Measurements from ENCODE around the gene MRPL3.

GRCh38 chr3:131543714-131544113 lies 40.9 kb upstream of the MRPL3 start:
- TF ChIP-seq USF2 (IDR thresholded peaks at IDR 0.05; ENCODE audit: borderline replicate concordance, low read depth, low read length): no peak
- TF ChIP-seq SUPT20H (IDR thresholded peaks at IDR 0.05; ENCODE audit: borderline replicate concordance, control insufficient read depth, low read depth, low read length): no peak
- TF ChIP-seq SIX5 (IDR thresholded peaks at IDR 0.05; ENCODE audit: low read depth, low read length, severe bottlenecking): no peak
- TF ChIP-seq SMAD1 (IDR thresholded peaks at IDR 0.05; ENCODE audit: low read depth, partially characterized antibody): no peak
- TF ChIP-seq NRF1 (conservative IDR thresholded peaks at IDR 0.05; ENCODE audit: low read depth, low read length): no peak
- no peak for TF ChIP-seq CEBPB (IDR thresholded peaks at IDR 0.05; ENCODE audit: borderline replicate concordance in 1 of 2, low read depth in 2 of 2, low read length in 2 of 2)
- no peak for TF ChIP-seq CUX1 (IDR thresholded peaks at IDR 0.05; ENCODE audit: insufficient replicate concordance, low read depth, low read length)
- TF ChIP-seq POLR2AphosphoS5 (IDR thresholded peaks at IDR 0.05; ENCODE audit: low read length): no peak
- no peak for TF ChIP-seq CTCF (IDR thresholded peaks at IDR 0.05 in 2 of 3, conservative IDR thresholded peaks at IDR 0.05 in 1 of 3; ENCODE audit: control insufficient read depth in 2 of 3, extremely low read depth in 1 of 3, insufficient read depth in 1 of 3, low read depth in 3 of 3, low read length in 3 of 3)
- TF ChIP-seq MAX (IDR thresholded peaks at IDR 0.05; ENCODE audit: low read depth, low read length): no peak
- TF ChIP-seq IRF3 (IDR thresholded peaks at IDR 0.05): no peak
- TF ChIP-seq REST (IDR thresholded peaks at IDR 0.05; ENCODE audit: low read depth, low read length): no peak

All from GM12878 (cell line).